Heart left ventricle (tissue), 13 donors: ENCODE results near the gene GPR15LG.

ENCODE experiments used
- CTCF ChIP-seq, 12 donors: fragments of 200-600 bp; sonication (generic) in 4 of 12; IDR thresholded peaks; one replicate each; pipeline versions ENCODE4 v1.5.0 to v1.8.0; 2018 to 2022; ENCODE audit warnings: antibody characterized with exemption in 12 of 12, mild to moderate bottlenecking in 5 of 12
- POLR2A ChIP-seq, 2 donors: fragments of 450-650 bp; IDR thresholded peaks; one replicate each; pipeline ENCODE4 v1.6.1; 2017; ENCODE audit warnings: antibody characterized with exemption in 2 of 2, mild to moderate bottlenecking in 2 of 2, moderate library complexity in 2 of 2
- donor health status: ischemic (EF 13 %, LVEDD 7.1; RV severe dilation, severe dysfunction).
- donor health status: DM: no; HTN: yes; CAD: no.
- donor health status: DM: no; HTN: no; CAD: no.
- donor health status: ischemic (EF 25% LVEDD 6.9; RV normal size, moderate dysfunction).
- donor health status: ischemic (EF 25% LVEDD 5.7; RV mildly dilated, moderate dysfunction).
- donor health status: ischemic (EF 35%, LVEDD 5.7; RV mildly dilated, moderate dysfunction).
- donor health status: nonischemic (EF 11% LVEDD 7.7; RV severe dilation, severe dysfunction).
- donor health status: DM: yes; HTN: yes; CAD: no.
- donor health status: PGD.
- donor health status: ischemic (EF 29% LVEDD 5.4; RV normal size, mild dysfunction).
- donor health status: nonischemic (EF 23%, LVEDD 6.1; RV moderate dilation, normal function).

- TF ChIP-seq CTCF (IDR thresholded peaks at IDR 0.05) (no peak), POLR2A (IDR thresholded peaks at IDR 0.05) (no peak)
These were observed 38.0 kb downstream of the GPR15LG start for GRCh38 chr10:84211566-84211965.
